Parathyroid adenoma (tissue), 2 donors: ENCODE results near the gene TMEM131.

Experiments
- H2AFZ ChIP-seq: fragments of 300-600 bp; sonication (generic); one replicate; pipeline ENCODE4 v1.7.0; 2017; ENCODE audit warnings: antibody characterized with exemption, mild to moderate bottlenecking
- H3K27ac ChIP-seq: fragments of 300-600 bp; sonication (generic); one replicate; pipeline ENCODE4 v1.7.0; 2017
- H3K27me3 ChIP-seq: fragments of 300-600 bp; sonication (generic); one replicate; pipeline ENCODE4 v1.7.0; 2017; ENCODE audit warnings: low read length; ENCODE audit not compliant: control insufficient read depth, insufficient read depth
- H3K36me3 ChIP-seq: fragments of 300-600 bp; sonication (generic); one replicate; pipeline ENCODE4 v1.7.0; 2017; ENCODE audit warnings: low read length; ENCODE audit not compliant: control insufficient read depth, insufficient read depth
- H3K4me1 ChIP-seq: fragments of 300-600 bp; sonication (generic); one replicate; pipeline ENCODE4 v1.7.0; 2017; ENCODE audit warnings: control low read depth
- H3K4me2 ChIP-seq: fragments of 300-600 bp; sonication (generic); one replicate; pipeline ENCODE4 v1.7.0; 2017; ENCODE audit warnings: low read length
- H3K4me3 ChIP-seq: fragments of 300-600 bp; sonication (generic); one replicate; pipeline ENCODE4 v1.7.0; 2017; ENCODE audit warnings: low read depth, low read length
- H3K79me2 ChIP-seq: fragments of 300-600 bp; sonication (generic); one replicate; pipeline ENCODE4 v1.7.0; 2017; ENCODE audit warnings: control low read depth
- H3K9ac ChIP-seq: fragments of 300-600 bp; sonication (generic); one replicate; pipeline ENCODE4 v1.7.0; 2017; ENCODE audit warnings: mild to moderate bottlenecking
- H3K9me3 ChIP-seq: fragments of 300-600 bp; sonication (generic); one replicate; pipeline ENCODE4 v1.7.0; 2017; ENCODE audit warnings: low read length; ENCODE audit not compliant: control insufficient read depth
- TF ChIP-seq, protein P1 (sequence below): fragments of 300-600 bp; sonication (generic); IDR thresholded peaks from one replicate; pipeline ENCODE4 v1.7.0; 2017; ENCODE audit warnings: antibody characterized with exemption, mild to moderate bottlenecking
- donor health status: primary hyperparathyroidism.

The TMEM131 gene

DNA sequence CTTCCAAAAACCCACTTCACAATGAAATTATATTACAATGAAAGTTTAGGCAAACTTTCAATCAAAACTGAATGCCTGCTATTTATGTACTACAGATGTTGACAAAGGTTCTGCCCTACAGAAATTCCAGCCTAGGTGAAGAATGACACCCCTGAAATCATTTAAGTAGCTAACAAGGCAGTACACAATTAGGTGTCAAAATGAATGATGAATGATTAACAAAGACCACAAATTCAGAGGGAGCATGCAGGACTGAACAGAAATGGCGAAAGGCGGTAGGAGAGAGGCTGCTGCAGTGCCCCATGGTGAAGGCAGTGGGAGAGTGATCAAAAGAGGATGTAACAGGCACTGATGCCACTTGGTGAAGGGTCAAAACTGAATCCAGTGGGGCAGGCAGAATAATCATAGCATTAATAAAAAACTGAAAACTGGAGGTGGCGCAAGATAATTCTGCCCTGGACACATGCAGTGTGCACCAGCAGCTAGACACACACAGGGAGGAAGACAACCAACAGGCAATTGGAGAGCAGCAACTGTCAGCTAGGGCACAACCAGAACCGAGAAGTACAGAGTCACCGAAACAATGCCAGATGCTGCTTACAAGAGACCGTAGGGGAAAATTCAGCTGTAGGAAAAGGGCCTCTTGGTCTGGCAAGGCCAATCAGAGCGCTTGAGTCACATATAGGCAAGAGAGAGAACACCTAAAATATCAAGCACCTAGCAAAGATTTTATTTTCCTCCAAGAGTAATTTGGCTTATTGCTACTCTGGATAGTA is 4.5 kb downstream of the TMEM131 start:
- Histone ChIP-seq H3K9ac (no peak overlapping the region), H3K27ac (no peak overlapping the region), H2AFZ (no peak overlapping the region), H3K36me3 (no peaks in the 10 kb centered on the region), H3K4me2 (no peak overlapping the region), H3K4me3 (no peak overlapping the region), H3K4me1 (peaks cover 13% of the 10 kb centered on the region), H3K27me3 (no peaks in the 10 kb centered on the region), H3K79me2 (peaks cover 60% of the 10 kb centered on the region), H3K9me3 (no peaks in the 10 kb centered on the region)
- TF ChIP-seq, protein P1, sequence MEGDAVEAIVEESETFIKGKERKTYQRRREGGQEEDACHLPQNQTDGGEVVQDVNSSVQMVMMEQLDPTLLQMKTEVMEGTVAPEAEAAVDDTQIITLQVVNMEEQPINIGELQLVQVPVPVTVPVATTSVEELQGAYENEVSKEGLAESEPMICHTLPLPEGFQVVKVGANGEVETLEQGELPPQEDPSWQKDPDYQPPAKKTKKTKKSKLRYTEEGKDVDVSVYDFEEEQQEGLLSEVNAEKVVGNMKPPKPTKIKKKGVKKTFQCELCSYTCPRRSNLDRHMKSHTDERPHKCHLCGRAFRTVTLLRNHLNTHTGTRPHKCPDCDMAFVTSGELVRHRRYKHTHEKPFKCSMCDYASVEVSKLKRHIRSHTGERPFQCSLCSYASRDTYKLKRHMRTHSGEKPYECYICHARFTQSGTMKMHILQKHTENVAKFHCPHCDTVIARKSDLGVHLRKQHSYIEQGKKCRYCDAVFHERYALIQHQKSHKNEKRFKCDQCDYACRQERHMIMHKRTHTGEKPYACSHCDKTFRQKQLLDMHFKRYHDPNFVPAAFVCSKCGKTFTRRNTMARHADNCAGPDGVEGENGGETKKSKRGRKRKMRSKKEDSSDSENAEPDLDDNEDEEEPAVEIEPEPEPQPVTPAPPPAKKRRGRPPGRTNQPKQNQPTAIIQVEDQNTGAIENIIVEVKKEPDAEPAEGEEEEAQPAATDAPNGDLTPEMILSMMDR, result no peak

DNA sequence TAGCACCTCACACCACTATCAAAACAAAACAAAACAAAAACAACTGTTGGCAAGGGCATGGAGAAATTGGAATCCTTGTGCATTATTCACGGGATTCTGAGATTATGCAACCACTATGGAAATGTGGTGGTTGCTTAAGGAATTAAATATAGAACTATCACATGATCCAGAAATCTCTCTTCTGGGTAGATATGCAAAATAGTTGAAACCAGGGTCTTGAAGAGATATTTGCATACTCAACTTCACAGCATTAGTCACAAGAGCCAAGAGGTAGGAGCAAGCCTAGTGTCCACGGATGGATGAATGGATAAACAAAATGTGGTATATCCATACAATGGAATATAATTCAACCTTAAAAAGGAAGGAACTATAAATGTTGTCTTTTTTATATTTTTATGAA is 7.0 kb downstream of the TMEM131 start:
- H3K9me3 ChIP-seq, result no peaks in the 10 kb centered on the region
- no peaks in the 10 kb centered on the region for H3K36me3 ChIP-seq
- no peak overlapping the region for H2AFZ ChIP-seq
- no peaks in the 10 kb centered on the region for H3K27me3 ChIP-seq
- TF ChIP-seq, protein P1, result no peak
- no peak overlapping the region for H3K4me3 ChIP-seq
- H3K4me2 ChIP-seq, result no peak overlapping the region
- peaks cover 13% of the 10 kb centered on the region for H3K4me1 ChIP-seq
- H3K79me2 ChIP-seq, result peaks cover 74% of the 10 kb centered on the region
- H3K27ac ChIP-seq, result no peak overlapping the region
- H3K9ac ChIP-seq, result no peak overlapping the region

DNA sequence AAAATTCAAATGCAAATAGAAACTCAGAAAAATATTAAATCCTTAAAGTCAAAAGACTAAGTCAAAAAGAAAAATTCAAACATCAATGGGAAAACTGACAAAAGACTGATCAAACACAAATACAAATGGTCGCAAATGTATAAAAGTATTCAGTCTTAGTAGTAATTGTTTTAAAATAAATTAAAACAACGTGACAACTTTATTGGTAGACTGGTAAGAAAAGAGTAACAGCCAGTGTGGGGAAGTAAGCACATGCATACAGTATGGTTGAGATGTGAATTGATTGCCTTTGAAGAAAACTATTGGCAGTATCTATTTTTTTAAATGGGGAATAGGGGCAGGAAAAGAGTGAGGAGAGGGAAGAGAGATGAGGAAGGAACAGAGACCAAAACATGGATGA is 9.8 kb downstream of the TMEM131 start:
- H3K4me1 ChIP-seq, result peaks cover 4% of the 10 kb centered on the region
- no peak overlapping the region for H3K27ac ChIP-seq
- H3K4me2 ChIP-seq, result no peak overlapping the region
- peaks cover 81% of the 10 kb centered on the region for H3K79me2 ChIP-seq
- H2AFZ ChIP-seq, result no peak overlapping the region
- no peaks in the 10 kb centered on the region for H3K36me3 ChIP-seq
- H3K9me3 ChIP-seq, result no peaks in the 10 kb centered on the region
- TF ChIP-seq, protein P1, result no peak
- no peak overlapping the region for H3K4me3 ChIP-seq
- no peaks in the 10 kb centered on the region for H3K27me3 ChIP-seq
- no peak overlapping the region for H3K9ac ChIP-seq

DNA sequence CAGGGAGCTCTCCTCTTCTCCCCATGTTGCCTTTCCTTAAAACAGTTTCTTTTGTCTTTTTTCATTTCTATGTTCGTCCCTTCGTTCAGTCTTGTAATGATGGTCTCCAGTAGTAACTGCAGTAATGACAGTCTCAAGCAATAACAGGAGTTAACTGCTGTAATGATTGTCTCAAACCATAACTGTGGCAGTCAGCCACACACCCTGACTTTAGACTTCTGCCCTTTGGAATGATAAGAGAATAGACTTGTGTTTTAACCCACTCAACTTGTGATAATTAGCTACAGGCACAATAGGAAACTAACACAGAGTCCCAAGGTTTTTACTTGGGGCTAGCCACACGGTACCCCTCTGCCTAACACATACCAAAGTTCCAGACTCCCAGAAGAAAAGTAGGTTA is 12.1 kb downstream of the TMEM131 start:
- Histone ChIP-seq H3K4me2 (no peak overlapping the region), H3K36me3 (no peaks in the 10 kb centered on the region), H3K9me3 (no peaks in the 10 kb centered on the region), H3K79me2 (peaks cover 79% of the 10 kb centered on the region), H2AFZ (no peak overlapping the region), H3K27ac (no peak overlapping the region), H3K4me3 (no peak overlapping the region), H3K9ac (no peak overlapping the region), H3K27me3 (no peaks in the 10 kb centered on the region), H3K4me1 (peaks cover 4% of the 10 kb centered on the region)
- TF ChIP-seq, protein P1, result no peak

DNA sequence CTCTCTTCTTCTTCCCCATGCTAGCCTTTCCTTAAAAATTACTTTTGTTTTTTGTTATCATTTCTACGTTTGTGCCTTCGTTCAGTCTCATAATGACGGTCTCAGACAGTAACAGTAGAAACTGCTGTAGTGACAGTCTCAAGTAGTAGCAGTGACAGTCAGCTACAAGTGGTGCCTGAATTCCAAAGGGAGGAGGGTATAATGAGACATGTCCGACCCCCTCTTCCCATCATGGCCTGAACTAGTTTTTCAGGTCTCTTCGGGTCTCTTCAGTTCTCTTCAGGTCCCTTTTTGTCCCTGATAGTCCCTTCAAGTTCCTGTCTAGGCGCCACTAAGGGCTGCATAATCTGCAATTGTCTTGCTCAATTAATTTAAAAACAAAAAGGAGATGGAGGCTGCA is 12.6 kb downstream of the TMEM131 start:
- Histone ChIP-seq H3K9ac (no peak overlapping the region), H3K4me2 (no peak overlapping the region), H3K36me3 (no peaks in the 10 kb centered on the region), H3K79me2 (peaks cover 79% of the 10 kb centered on the region), H2AFZ (no peak overlapping the region), H3K9me3 (no peaks in the 10 kb centered on the region), H3K4me1 (peaks cover 4% of the 10 kb centered on the region), H3K27ac (no peak overlapping the region), H3K4me3 (no peak overlapping the region), H3K27me3 (no peaks in the 10 kb centered on the region)
- TF ChIP-seq, protein P1, result no peak
